Tongue (tissue), 2 donors: ENCODE results near the gene BOK. TPM values are rescaled to one million over a fixed set of nuclear protein-coding genes. Genes with fewer than 3 reads are reported as not detected.
"Not testable (repeated sequence)": the region's sequence is repeated elsewhere in the genome, so short reads cannot be mapped to it uniquely, and the experiment has no call there.

Experiments used
- DNase-seq: peaks from one replicate; pipeline ENCODE4 v3.0.0-alpha.2; 2015
- total RNA-seq: library from RNA; depleted of rRNA; stranded (reverse); fragments of >200 nt; gene quantifications from one replicate; pipeline ENCODE4 v1.2.3, GENCODE V29; 2014

BOK gene
- total RNA-seq, result 28.0 TPM

DNA sequence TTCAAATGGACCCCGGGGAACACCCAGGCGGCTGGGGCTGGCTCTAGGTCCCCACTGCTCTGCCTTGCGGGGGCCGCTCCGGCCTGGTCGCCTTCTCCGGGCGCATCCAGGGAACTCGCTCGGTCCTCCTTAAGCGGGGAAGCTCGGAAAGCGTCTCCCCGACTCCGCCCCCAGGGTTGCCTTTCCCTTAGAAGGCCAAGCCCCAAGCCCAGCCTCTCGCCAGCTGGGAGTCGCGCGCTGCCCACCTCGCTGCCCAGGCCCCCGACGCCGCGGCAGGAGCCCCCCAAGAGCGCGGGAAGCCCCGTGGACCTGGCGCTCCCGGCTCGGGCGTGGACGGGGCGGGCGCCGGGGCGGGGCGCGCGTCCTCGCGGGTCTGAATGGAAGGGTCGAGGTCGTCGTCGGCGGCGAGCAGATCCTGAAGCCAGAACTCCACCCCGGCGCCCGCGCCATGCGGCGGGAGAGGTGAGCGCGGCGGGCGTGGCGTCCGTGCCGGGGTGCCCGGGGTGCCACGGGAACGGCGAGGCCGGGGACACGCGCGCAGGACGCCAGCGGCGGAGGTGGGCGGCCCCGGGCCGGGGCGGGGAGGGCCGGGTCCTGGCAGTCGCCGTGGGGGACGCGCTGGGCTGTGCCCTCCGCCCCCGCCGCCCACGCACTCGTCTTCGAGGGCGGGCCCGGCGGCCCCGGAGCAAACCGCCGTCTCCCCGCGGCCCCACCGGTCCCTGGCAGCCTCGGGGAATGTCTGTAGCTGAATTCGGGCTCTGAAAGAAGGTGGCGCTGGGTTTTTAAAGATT lies at the start of gene BOK:
TSS of gene BOK (plus strand) at position 214 of the 791 bp plus-strand sequence. CDS start 739 bp downstream, outside the sequence.
- DNase-seq, result peak; percentile 86

DNA sequence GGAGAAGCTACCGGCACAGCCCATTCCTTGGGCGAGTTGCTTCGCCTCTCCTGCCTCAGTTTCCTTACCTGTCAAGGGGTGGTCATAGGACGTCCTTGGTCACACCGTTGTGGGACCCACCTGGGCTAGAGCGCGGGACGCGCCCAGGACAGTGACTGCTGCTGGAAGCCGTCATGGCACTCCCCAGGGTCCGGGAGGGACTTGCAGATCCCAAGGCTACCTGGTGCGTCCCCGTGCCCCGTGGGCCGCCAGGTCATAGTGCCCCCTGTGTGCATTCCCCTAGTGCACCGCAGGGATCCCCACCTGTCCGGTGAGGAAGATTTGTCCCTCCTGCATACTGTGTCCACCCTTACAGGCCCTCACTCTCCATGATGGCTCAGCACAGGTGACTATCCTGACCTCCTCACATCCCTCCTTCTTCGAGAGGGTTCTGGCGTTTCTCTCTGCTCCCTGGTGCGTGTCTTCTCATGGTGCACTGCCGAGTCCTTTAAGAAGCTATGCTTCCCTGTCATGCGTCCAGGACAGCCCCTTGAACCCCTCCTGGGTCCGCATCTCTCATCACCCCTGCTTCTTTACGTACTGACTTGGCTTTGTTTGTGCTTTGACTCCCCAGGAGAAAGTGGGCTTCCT lies 49.3 kb upstream of the BOK start:
- DNase-seq, result peak; percentile 15

DNA sequence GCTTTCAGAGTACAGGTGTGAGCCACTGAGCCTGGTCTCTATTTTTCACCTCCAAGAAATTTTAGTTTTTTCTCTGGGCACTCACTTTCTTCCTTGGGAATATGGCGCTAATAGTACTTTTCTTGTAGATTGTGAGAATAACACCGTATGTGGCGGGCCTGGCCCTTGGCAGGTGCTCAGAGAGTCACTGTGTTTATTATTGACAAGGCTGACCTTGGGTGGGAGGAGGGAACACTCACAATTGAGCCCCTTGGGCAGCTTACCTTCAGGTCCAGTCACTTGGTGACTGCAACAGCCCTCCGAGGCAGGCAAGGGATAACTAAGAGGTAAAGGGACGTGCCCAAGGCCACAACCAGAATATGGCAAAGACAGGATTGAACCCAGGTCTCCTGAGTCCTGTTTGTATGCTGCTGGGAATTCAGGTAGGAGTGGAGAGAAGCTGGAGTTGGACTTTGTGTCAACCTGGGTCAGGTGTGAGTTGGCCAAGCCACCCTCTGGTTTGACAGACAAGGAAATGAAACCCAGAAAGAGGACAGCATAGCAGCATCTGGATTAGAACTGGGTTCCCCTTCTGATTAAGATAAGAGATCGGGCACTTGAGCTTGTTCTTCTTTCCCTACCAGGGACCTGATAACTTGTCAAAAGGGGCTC lies 47.3 kb upstream of the BOK start:
- no peak for DNase-seq

DNA sequence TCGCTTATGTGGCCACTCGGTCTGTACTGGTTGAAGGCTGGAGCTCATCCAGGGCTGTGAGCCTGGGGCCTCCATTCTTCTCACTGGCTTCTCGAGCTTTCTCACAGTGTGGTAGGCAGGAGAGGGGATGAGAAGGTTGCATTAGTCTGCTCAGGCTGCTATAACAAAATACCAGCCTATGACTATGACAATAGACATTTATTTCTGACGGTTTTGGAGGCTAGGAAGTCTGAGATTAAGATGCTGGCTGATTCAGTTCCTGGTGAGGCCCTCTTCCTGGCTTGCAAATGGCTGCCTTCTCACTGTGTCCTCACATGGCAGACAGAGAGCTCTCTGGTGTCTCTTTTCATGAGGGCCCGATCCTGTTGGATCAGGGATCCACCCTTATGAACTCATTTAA lies 44.0 kb upstream of the BOK start:
- no peak for DNase-seq

GRCh38 chr2:241514986-241515737 lies 43.4 kb upstream of the BOK start:
- no peak for DNase-seq

DNA sequence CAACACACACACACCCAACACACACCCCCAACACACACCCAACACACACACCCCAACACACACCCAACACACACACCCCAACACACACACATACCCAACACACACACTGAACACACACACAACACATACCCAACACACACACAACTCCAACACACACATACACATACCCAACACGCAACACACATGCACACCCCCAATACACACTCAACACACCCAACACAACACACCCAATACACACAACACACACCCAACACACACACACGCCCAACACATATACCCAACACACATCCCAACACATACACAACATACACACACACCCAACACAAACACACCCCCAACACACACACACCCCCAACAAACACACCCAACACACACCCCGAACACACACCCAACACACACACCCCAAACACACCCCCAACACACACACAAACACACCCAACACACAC lies 42.0 kb upstream of the BOK start:
- DNase-seq, result no peak

DNA sequence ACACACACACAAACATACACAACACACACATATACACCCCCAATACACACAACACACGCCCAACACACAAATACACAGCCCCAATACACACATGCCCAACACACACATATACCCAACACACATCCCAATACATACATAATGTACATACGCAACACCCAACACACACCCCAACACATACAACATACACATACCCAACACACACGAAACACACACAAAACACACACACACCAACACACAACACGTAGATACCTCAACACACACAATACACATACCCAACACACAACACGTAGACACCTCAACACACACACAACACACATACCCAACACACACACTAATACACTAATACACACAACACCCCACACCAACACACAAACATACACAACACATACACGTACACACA lies 41.2 kb upstream of the BOK start:
- DNase-seq, result no peak

DNA sequence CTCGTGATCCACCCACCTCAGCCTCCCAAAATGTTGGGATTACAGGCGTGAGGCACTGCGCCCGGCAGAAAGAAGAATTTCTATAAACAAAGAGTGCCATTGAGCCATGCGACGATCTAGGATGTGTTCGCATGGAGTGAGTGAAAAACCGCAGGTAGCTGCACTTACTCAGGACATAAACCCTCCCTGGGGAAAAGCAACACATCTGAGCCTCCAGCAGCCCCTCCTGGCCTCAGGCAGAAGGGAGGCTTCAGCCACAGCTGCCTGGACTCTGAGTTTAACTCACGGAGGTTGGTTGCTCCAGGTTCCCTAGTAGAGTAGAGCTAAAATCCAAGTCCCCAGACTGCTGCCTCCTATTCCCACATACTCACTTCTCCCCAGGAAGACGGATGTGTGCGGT lies 38.9 kb upstream of the BOK start:
- DNase-seq, result no peak

GRCh38 chr2:241522477-241522876 lies 36.1 kb upstream of the BOK start:
- no peak for DNase-seq

- not testable (repeated sequence) for DNase-seq
Measured at GRCh38 chr2:241525818-241526780, 32.4 kb upstream of the BOK start.

- DNase-seq, result no peak
Measured at GRCh38 chr2:241530571-241530970, 28.0 kb upstream of the BOK start.

- no peak for DNase-seq
Measured at GRCh38 chr2:241531161-241531722, 27.3 kb upstream of the BOK start.

GRCh38 chr2:241532168-241532567 lies 26.4 kb upstream of the BOK start:
- no peak for DNase-seq

GRCh38 chr2:241532733-241533601 lies 25.6 kb upstream of the BOK start:
- DNase-seq, result no peak

GRCh38 chr2:241534293-241534692 lies 24.3 kb upstream of the BOK start:
- DNase-seq, result no peak

- no peak for DNase-seq
Measured at GRCh38 chr2:241534701-241535375, 23.7 kb upstream of the BOK start.

GRCh38 chr2:241535871-241536655 lies 22.5 kb upstream of the BOK start:
- DNase-seq, result no peak

- no peak for DNase-seq
Measured at GRCh38 chr2:241538838-241539615, 19.5 kb upstream of the BOK start.
